Measurements from ENCODE around the gene PTBP3.

GRCh38 chr9:112380825-112381221 lies 47.4 kb upstream of the PTBP3 start:
- TF ChIP-seq POLR2A (IDR thresholded peaks at IDR 0.05; ENCODE audit: extremely low read depth, insufficient read length): no peak
- TF ChIP-seq, protein P1, sequence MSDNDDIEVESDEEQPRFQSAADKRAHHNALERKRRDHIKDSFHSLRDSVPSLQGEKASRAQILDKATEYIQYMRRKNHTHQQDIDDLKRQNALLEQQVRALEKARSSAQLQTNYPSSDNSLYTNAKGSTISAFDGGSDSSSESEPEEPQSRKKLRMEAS (IDR thresholded peaks at IDR 0.05; ENCODE audit: low read depth, low read length): no peak

Data from NB4 (cell line).